GM12873 (cell line): ENCODE data around the gene STXBP5.

Experiments used
- CTCF ChIP-seq: IDR thresholded peaks from 2 replicates; pipeline ENCODE4 v1.5.1; 2012; ENCODE audit warnings: low read depth, mild to moderate bottlenecking, moderate library complexity, low read length, control low read depth; ENCODE audit not compliant: insufficient read depth; ENCODE audit errors: missing control alignments

STXBP5 gene

GRCh38 chr6:147251072-147251471, 46.9 kb downstream of the STXBP5 start:
- TF ChIP-seq CTCF: no peak

- TF ChIP-seq CTCF: no peak
Measured at GRCh38 chr6:147255948-147256674, 51.9 kb downstream of the STXBP5 start.

DNA sequence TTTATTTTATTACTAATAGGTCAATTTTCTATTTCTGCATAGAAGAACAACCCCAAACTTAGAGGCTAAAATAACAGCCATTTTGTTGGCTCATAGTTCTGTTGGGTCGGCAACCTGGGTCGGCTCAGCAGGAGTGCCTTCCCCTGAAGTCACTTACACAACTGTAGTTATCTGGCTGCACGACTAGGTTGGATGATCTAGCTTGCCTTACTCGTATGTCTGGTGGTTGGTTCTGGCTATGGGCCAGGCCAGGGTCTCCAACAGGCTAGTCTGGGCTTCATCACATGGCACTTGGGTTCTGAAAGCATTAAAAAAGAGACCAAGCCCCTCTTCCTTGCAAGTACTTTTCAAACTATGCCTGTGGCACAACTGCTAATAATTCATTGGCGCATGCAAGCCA, 53.5 kb downstream of the STXBP5 start:
- TF ChIP-seq CTCF: no peak

DNA sequence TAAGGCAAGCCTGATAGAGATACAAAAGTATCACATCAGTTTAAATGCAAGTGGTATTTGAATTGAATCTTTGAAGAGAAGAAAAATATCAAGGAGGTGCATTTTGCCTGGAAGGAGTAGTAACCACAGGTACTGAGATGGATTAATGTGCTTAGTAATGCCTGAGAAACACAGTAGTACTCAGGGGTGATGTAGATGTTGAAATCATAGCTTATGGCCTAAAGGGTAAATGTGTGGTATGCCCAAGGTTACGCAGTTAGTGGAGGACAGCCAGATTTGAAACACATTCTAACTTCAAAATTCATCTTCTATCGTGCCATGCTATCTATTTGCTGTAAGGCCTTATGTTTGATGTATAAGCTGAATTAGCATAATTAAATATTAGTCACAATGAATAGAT, 55.9 kb downstream of the STXBP5 start:
- TF ChIP-seq CTCF: no peak

DNA sequence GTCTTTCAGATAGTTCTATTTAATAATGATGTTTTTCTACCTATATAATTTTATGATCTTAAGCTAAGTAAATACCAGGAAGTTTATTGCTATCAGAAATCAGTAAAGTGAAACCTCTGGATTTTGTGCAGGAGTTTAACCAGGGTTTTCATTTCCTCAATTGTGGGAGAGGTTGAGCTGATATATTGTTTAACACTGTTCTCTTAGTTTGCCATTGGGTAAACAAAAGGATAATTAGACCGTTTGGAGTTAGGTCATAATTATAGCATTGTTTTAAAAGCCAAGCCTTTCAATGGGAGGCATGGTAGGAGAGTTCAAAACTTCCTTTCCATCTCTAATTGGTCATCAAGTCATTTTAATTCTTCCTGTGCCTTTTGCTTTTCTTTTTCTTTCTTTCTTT, 58.7 kb downstream of the STXBP5 start:
- TF ChIP-seq CTCF: no peak

DNA sequence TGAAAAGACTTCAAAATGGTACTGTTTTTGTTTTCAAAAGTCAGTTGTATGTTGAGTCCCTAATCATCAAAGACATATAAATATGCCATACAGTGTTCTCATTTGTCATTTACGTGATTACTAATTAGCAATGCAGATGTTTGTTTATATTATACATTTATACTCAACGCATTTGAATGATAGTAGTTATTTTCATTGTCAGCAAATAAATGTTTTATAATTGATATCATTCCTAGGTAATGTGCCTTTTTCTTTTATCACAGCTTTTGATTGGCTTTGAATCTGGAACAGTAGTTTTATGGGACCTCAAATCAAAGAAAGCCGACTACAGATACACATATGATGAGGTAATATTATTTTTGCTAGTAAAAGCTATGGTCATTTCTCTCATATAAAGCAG, 62.6 kb downstream of the STXBP5 start:
- no peak for TF ChIP-seq CTCF

DNA sequence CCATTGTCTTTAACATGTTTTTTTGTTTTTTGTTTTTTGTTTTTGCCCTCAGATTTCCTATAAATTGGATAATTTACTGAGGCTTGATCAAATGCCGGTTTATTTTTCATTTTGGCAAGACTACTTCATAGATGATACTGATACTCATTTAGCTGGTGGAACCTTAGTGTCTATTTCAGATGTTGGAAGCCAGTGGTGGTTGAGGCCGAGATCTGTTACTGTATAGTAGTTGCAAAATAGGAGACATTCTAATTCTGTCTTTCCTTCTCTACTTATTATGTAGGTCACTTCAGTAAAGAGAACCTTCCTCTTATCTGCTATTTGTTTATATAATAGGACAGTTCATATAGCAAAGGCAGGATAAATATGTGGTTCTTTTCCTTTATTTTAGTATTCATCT, 63.4 kb downstream of the STXBP5 start:
- TF ChIP-seq CTCF: no peak
